HG03139 (cell line): ENCODE results near the gene SLC4A4.

Experiments
- ATAC-seq: cut with Tn5 transposase; IDR thresholded peaks from one replicate; pipeline ENCODE4 v1.9.1; 2021; ENCODE audit not compliant: unreplicated experiment

The SLC4A4 gene

DNA sequence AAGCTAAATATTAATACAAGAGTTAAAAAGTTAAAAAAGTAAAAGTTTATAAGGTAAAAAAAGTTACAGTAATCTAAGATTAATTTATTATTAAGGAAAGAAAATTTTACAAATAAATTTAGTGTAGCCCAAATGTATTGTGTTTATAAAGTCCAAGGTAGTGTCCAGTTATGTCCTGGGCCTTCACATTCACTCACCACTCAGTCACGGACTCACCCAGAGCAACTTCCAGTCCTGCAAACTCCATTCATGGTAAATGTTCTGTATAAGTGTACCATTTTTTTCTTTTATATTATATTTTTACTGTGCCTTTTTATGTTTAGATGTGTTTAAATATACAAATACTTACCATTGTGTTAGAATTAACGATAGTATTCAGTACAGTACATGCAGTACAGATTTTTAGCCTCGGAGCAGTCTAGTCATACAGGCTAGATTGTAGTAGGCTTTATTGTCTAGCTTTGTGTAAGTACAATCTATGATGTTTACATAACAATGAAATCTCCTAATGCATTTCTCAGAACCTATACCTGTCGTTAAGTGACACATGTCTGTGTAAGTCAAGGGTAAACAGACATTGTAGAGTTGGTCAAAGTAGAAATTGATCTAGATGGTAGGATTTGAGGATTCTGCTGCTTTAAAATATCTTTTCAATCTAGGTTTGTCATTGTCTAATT is 247.4 kb downstream of the SLC4A4 start:
- no peak for ATAC-seq

DNA sequence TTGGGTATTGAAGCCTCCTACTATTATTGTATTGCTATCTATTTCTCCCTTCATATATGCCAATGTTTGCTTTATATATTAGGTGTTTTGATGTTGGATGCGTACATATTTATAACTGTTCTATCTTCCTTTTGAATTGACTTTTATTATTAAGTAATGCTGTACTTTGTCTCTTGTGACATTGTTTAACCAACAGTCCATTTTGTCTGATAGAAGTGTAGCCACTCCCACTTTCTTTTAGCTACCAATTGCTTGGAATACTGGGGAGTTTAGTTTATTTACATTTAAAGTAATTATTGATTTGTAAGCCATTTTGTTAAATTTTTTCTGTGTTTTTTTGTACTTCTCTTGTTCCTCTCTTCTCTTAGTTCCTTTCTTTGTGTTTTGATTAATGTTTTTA is 249.2 kb downstream of the SLC4A4 start:
- ATAC-seq: no peak

DNA sequence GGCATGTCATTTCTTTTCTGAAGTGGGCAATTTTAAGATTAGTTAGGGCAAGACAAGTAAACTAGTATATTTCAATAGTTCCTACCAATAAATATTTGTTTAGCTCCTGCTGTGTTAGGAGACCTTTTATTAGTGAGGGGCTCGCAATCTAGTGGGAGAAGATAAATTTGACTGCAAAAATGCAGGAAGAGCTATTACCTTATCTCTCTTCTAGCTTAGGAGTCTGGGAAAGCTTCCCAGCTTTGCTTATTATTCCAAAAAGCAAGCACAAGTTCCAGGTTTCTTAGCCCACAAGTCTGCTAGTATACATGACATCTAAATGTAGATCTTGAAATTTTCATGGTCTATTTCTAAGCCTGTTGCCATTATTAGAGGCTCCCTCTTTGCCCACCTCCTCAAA is 254.0 kb downstream of the SLC4A4 start:
- ATAC-seq: no peak

DNA sequence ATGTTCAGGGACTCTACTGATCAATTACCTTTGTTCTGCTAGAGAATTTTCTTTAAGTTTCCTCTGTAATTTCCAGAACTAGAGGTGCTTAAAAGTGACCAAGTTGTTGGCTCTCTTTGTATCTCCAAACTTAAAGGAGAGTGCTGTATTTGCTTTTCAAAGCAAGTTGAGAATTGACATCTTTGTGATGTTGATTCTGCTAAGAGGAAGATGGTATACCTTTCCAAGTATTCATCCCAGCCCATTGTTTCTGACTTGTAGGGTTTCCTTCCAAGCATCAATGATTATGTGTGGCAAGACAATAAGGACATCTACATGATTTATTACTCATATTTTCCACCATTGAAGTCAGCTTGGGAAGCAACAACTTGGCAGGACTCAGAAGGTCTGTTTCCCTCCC is 254.5 kb downstream of the SLC4A4 start:
- ATAC-seq: no peak

DNA sequence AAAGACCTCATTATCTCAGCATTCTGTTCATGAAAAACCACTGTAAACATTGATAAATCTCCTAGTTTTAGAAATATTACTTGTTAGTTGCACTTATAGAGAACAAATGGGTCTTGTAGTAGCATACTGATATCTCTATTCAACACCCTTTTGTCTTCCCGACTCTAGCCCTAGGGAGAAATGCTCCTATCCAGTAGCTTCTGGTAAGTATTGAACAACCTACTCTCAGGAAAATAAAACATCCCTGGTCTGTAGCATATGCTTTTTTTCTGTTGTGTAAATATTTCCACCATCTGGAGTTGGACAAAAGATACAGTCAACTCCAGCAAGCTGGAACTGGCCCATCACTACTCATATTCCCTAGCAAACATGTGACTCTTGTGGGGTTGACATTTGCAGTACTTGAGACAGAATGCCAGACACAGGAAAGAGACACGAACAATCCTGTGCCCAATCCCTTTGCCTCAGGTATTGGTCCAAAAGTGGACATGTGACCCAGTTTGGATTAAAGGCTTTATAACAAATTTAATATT is 256.8 kb downstream of the SLC4A4 start:
- ATAC-seq: no peak

DNA sequence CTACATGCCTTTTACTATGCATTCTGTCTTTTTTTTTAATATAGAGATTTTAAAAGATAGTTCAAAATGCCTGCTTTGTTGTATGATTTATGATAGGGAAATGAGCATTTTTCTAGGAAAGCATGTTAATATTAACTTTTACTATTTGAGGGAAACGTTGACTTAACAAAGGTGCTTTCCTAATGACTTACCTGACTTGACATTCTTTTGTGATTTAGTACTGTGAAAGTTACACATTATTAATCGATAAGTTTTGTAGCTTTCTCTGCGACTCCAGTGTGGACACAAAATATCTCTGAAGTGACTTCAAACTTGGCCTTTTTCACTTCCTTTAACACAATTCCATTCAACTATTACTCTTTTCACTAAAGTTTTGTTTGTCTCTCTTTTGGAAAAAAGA is 260.8 kb downstream of the SLC4A4 start:
- ATAC-seq: no peak

DNA sequence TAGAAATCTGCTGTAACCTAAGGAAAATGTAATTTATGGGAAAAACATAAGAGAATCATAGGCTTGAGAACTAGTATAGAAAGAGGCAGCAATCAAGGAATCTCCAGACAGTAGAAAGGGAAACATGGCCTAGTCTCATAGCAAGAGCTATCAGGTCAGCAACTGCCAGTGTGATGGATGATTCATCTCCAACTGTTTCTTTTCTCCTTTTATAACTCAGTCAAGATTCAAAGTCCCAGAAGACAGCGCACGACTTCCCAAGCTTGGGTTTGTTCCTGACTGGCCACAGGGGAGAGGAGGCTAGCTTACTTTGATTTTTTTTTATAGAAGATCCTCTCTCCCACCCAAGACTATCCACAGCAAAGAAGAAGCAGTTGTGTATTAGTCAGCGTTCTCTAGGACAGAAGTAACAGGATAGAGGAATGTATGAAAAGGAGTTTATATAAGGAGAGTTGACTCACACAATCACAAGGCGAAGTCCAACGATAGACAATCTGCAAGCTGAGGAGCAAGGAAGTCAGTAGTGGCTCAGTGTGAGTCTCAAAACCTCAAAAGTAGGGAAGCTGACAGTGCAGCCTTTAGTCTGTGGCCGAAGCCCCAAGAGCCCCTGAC is 263.6 kb downstream of the SLC4A4 start:
- no peak for ATAC-seq

DNA sequence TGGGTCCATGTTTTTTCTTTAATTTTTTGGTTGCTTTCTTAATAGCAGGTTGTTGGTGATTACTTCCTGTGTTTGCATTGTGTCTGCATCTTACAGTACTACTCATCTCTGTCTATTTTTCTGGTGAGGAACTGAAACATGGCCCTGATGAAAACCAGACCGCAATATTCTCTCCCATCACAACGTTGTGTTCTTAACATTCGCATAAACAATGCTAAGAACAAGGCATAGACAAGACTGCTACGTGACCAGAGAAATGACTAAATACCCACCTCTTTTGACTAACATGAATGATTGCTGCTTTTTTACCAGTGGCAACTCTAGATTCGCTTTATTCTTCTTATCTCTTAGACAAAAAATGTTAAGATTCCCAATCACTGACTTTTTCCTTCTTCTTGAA is 266.0 kb downstream of the SLC4A4 start:
- peak; percentile 92 for ATAC-seq

DNA sequence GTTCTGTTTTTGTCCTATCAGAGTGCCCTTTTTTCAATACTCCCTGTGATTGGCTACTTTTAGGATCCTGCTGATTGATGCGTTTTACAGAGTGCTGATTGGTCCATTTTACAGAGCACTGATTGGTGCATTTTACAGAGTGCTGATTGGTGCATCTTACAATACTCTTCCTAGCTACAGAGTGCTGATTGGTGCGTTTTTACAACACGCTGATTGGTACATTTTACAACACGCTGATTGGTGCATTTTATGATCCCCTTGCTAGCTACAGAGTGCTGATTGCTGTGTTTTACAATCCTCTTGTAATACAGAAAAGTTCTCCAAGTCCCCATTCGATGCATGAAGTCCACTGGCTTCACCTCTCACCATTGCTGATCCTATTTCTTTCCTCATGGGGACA is 268.3 kb downstream of the SLC4A4 start:
- no peak for ATAC-seq

DNA sequence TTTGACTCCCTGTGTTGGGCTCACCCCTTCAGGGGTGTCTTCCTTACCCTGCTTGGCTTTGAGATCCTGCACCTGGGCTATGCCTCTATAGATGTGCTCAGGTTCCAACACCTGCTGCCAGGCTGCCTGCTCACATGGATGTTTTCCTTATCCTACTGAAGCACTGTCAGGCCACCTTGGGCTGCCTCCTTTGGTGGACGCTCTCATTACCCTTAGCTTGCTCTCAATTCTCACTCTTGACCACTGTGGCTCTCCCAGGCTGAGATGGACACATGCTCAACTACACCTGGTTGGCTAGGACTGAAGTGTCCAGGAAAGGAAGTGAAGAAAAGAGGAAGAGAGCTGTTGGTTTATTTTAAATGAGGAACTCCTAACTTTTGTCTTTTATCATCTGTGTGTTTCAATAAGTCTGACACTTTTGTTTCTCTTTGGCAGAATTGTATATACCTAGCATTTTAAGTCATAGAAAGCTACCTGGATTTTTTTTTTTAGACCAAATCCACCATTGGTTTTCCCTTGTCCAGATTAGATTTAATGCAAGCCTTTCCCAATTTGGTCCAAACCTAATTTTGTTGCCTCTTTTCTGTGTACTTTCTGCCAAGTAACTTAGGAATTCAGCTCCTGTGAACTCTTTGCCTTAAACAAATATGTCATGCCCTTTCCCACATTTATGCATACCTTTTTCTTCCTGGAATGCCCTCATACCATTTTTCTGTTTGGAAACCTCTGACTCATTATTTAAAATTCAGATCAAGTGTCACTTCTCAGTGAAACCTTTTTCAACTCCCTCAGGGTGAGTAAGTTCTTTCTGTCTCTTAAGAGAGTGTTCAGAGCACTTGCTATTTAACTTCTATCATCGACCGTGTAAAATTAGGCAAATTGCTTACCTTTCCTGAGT is 269.2 kb downstream of the SLC4A4 start:
- no peak for ATAC-seq

DNA sequence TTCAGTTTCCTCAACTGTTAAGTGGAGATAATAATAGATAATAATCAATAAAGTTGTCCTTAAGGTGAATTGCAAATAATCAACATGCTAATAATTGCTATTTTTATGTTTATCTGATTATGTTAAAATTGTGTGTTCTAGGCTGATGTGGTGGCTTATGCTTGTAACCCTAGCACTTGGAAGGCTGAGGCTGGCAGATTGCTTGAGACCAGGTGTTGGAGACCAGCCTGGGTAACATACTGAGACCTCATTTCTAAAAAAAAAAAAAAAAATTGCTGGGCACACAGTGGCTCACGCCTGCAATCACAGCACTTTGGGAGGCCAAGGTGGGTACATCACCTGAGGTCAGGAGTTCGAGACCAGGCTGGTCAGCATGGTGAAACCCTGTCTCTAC is 269.9 kb downstream of the SLC4A4 start:
- ATAC-seq: no peak

DNA sequence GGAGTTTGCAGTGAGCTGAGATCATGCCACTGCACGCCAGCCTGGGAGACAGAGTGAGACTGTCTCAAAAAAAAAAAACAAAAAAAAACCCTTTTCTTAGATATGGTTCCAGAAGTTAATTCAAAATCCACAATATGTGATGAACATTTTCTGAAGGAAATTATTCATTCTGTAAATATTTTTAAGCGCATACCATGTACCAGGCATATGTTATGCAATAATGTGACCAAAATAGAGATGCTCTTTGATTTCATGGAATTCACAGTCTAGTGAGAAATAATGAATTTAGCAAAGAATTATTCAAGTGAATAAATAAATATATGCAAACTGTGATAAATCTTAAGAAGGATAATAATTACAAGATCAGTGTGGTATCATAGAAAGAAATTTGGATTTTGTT is 270.3 kb downstream of the SLC4A4 start:
- ATAC-seq: no peak

DNA sequence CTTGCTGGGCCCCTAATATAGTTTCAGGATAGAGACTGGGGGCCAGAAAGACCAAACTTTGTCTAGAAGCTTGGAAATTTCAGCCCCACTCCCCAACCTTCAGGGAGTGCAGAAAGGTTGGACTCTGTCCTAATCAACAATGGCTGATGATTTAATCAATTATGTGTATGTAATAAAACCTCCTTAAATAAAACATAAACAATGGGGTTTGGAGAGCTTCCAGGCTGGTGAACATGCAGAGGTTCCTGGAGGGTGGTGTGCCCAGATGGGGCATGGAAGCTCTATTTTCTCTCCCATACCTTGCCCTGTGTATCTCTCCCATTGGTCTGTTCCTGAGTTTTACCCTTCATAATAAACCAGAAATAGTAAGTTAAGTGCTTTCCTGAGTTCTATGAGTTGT is 270.8 kb downstream of the SLC4A4 start:
- no peak for ATAC-seq

DNA sequence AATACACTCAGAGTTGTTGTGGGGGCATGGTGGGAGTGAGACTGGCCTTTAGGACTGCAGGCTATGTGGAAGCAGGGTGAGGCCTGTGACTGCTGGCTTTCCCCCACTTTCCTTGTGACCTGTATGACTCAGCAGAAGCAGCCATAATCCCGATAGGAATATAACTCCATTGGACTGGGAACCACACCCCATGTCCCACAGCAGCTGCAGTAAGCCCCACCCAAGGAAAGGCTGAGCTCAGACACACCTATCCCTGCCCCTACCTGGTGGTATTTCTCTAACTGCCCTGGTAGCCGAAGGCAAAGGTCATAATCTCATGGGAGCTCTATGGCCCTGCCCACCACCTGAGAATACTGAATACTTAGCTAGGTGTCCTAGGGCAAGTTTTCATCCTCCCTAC is 275.8 kb downstream of the SLC4A4 start:
- no peak for ATAC-seq

DNA sequence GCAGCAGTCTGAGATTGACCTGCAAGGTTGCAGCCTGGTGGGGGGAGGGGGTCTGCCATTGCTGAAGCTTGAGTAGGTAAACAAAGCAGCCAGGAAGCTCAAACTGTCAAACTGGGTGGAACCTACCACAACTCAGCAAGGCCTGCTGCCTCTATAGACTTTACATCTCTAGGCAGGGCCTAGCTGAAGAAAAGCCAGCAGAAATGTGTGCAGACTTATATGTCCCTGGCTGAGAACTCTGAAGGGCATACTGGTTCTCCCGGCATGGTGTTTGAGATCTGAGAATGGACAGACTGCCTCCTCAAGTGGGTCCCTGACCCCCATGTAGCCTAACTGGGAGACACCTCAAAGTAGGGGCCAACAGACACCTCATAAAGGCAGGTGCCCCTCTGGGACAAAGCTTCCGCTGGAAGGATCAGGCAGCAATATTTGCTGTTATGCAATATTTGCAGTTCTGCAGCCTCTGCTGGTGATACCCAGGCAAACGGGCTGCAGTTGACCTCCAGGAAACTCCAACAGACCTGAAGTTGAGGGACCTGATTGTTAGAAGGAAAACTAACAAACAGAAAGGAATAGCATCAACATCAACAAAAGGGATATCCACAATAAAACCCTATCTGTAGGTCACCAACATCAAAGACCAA is 277.5 kb downstream of the SLC4A4 start:
- ATAC-seq: no peak
